ENCODE results near the gene SERINC5. TPM values are rescaled to one million over a fixed set of nuclear protein-coding genes. Genes with fewer than 3 reads are reported as not detected.

Gene SERINC5
- total RNA-seq, 1 donor from 2014 or later = 70.9 TPM

- intact Hi-C loops (cut with micrococcal nuclease) = loop anchor here (2.0 to 10.0 kb wide), 5 partner anchors 119 to 1271 kb away; partner anchors contain the start of genes ARSB, MTX3 and ZFYVE16
These were observed 427 bp downstream of the SERINC5 start for GRCh38 chr5:80255431-80255810.

GRCh38 chr5:80254767-80255430, 949 bp downstream of the SERINC5 start:
- intact Hi-C loops (cut with micrococcal nuclease) = loop anchor here (2.0 to 10.0 kb wide), 6 partner anchors 118 to 1270 kb away; partner anchors contain the start of genes ARSB, MTX3 and ZFYVE16

GRCh38 chr5:80251636-80252035, 4.2 kb downstream of the SERINC5 start:
- intact Hi-C loops (cut with micrococcal nuclease) = loop anchor here (5.0 to 10.0 kb wide), 3 partner anchors 159 to 1267 kb away; partner anchors contain the start of gene ARSB

GRCh38 chr5:80250801-80251200, 5.0 kb downstream of the SERINC5 start:
- intact Hi-C loops (cut with micrococcal nuclease) = loop anchor here (5.0 to 10.0 kb wide), 3 partner anchors 158 to 1266 kb away; partner anchors contain the start of gene ARSB

GRCh38 chr5:80249901-80250300, 5.9 kb downstream of the SERINC5 start:
- intact Hi-C loops (cut with micrococcal nuclease) = loop anchor here (5.0 to 10.0 kb wide), 3 partner anchors 158 to 1265 kb away; partner anchors contain the start of gene ARSB

GRCh38 chr5:80248378-80248777, 7.5 kb downstream of the SERINC5 start:
- intact Hi-C loops (cut with micrococcal nuclease) = no loop called here

GRCh38 chr5:80246995-80247729, 8.7 kb downstream of the SERINC5 start:
- intact Hi-C loops (cut with micrococcal nuclease) = loop anchor here (1.0 to 2.0 kb wide), 2 partner anchors 9 to 110 kb away; partner anchors contain the start of gene SERINC5

- intact Hi-C loops (cut with micrococcal nuclease) = loop anchor here (2.0 kb wide), 1 partner anchor 109 kb away; no protein-coding TSS in a partner anchor
These were observed 9.7 kb downstream of the SERINC5 start for GRCh38 chr5:80246001-80246758.

- intact Hi-C loops (cut with micrococcal nuclease) = no loop called here
These were observed 12.3 kb downstream of the SERINC5 start for GRCh38 chr5:80243567-80243966.

- intact Hi-C loops (cut with micrococcal nuclease) = no loop called here
These were observed 13.0 kb downstream of the SERINC5 start for GRCh38 chr5:80242849-80243248.

GRCh38 chr5:80240368-80240986, 15.4 kb downstream of the SERINC5 start:
- intact Hi-C loops (cut with micrococcal nuclease) = no loop called here

- intact Hi-C loops (cut with micrococcal nuclease) = no loop called here
These were observed 16.0 kb downstream of the SERINC5 start for GRCh38 chr5:80239680-80240367.

- intact Hi-C loops (cut with micrococcal nuclease) = no loop called here
These were observed 16.8 kb downstream of the SERINC5 start for GRCh38 chr5:80238778-80239679.

GRCh38 chr5:80238097-80238496, 17.8 kb downstream of the SERINC5 start:
- intact Hi-C loops (cut with micrococcal nuclease) = no loop called here

GRCh38 chr5:80237243-80237642, 18.6 kb downstream of the SERINC5 start:
- intact Hi-C loops (cut with micrococcal nuclease) = no loop called here

- intact Hi-C loops (cut with micrococcal nuclease) = no loop called here
These were observed 21.5 kb downstream of the SERINC5 start for GRCh38 chr5:80234116-80234948.

GRCh38 chr5:80231693-80232092, 24.2 kb downstream of the SERINC5 start:
- intact Hi-C loops (cut with micrococcal nuclease) = no loop called here

GRCh38 chr5:80231243-80231642, 24.6 kb downstream of the SERINC5 start:
- intact Hi-C loops (cut with micrococcal nuclease) = no loop called here
